ENCODE results near the gene DYSF. TPM values are rescaled to one million over a fixed set of nuclear protein-coding genes. Genes with fewer than 3 reads are reported as not detected.
A peak's percentile ranks its signal among the peaks of the same experiment; 100 is the strongest.

Gene DYSF
- total RNA-seq, 4 donors from 2014 or later, result 10.3 to 14.9 (median 14.4) TPM

- peaks cover 0 to 5% of the 10 kb centered on the region in 2 donors for H3K4me1 ChIP-seq
- peak; percentile 72 to 78 for DNase-seq
- no peaks in the 10 kb centered on the region for H3K27me3 ChIP-seq
- no peak overlapping the region for H3K27ac ChIP-seq
- no peak overlapping the region for H3K4me3 ChIP-seq (replicated peaks in 1 of 3)
- WGBS, 2 donors, result 13% methylated on average over 6 of the region's 6 CpGs
- intact Hi-C loops (cut with DNase I), result loop anchor here (2.0 kb wide), 1 partner anchor 212 kb away; no protein-coding TSS in a partner anchor
- TF ChIP-seq CTCF (IDR thresholded peaks at IDR 0.05) (peak; percentile 81 to 92 (median 84)), POLR2A (IDR thresholded peaks at IDR 0.05) (no peak)
- H3K36me3 ChIP-seq, result no peaks in the 10 kb centered on the region
- H3K9me3 ChIP-seq, result no peaks in the 10 kb centered on the region
These were observed 56.9 kb downstream of the DYSF start for GRCh38 chr2:71510196-71510807.

GRCh38 chr2:71510938-71511337, 57.6 kb downstream of the DYSF start:
- Histone ChIP-seq H3K9me3 (no peaks in the 10 kb centered on the region), H3K4me1 (peaks cover 0 to 5% of the 10 kb centered on the region in 2 donors), H3K27ac (no peak overlapping the region), H3K36me3 (no peaks in the 10 kb centered on the region), H3K4me3 (replicated peaks in 1 of 3) (no peak overlapping the region), H3K27me3 (no peaks in the 10 kb centered on the region)
- intact Hi-C loops (cut with DNase I), result loop anchor here (2.0 kb wide), 1 partner anchor 212 kb away; no protein-coding TSS in a partner anchor
- TF ChIP-seq POLR2A (IDR thresholded peaks at IDR 0.05), result no peak
- TF ChIP-seq CTCF (IDR thresholded peaks at IDR 0.05), result no peak
- WGBS, 2 donors, result 77% methylated on average over 9 of the region's 9 CpGs
- no peak for DNase-seq

GRCh38 chr2:71511776-71512175, 58.4 kb downstream of the DYSF start:
- TF ChIP-seq CTCF (IDR thresholded peaks at IDR 0.05), result no peak
- TF ChIP-seq POLR2A (IDR thresholded peaks at IDR 0.05), result no peak
- intact Hi-C loops (cut with DNase I), result loop anchor here (2.0 kb wide), 1 partner anchor 213 kb away; no protein-coding TSS in a partner anchor
- Histone ChIP-seq H3K27me3 (no peaks in the 10 kb centered on the region), H3K27ac (no peak overlapping the region), H3K4me3 (replicated peaks in 1 of 3) (no peak overlapping the region), H3K4me1 (peaks cover 0 to 5% of the 10 kb centered on the region in 2 donors), H3K9me3 (no peaks in the 10 kb centered on the region), H3K36me3 (no peaks in the 10 kb centered on the region)
- DNase-seq, result no peak
- 58 to 61% methylated on average over 10 of the region's 10 CpGs for WGBS, 2 donors

GRCh38 chr2:71512386-71512785, 59.0 kb downstream of the DYSF start:
- Histone ChIP-seq H3K4me3 (replicated peaks in 1 of 3) (no peak overlapping the region), H3K4me1 (peaks cover 0 to 3% of the 10 kb centered on the region in 2 donors), H3K36me3 (no peaks in the 10 kb centered on the region), H3K9me3 (no peaks in the 10 kb centered on the region), H3K27ac (no peak overlapping the region), H3K27me3 (no peaks in the 10 kb centered on the region)
- WGBS, 2 donors, result 60 to 86% methylated on average over 4 of the region's 4 CpGs
- DNase-seq, result no peak
- TF ChIP-seq CTCF (IDR thresholded peaks at IDR 0.05) (no peak), POLR2A (IDR thresholded peaks at IDR 0.05) (no peak)
- intact Hi-C loops (cut with DNase I), result no loop called here

- TF ChIP-seq POLR2A (IDR thresholded peaks at IDR 0.05), result no peak
- no peak for TF ChIP-seq CTCF (IDR thresholded peaks at IDR 0.05)
- Histone ChIP-seq H3K27ac (no peak overlapping the region), H3K4me3 (replicated peaks in 1 of 3) (no peak overlapping the region), H3K36me3 (no peaks in the 10 kb centered on the region), H3K27me3 (no peaks in the 10 kb centered on the region), H3K9me3 (no peaks in the 10 kb centered on the region), H3K4me1 (peaks cover 0 to 3% of the 10 kb centered on the region in 2 donors)
- intact Hi-C loops (cut with DNase I), result no loop called here
- 40 to 55% methylated on average over 1 to 8 of the region's 11 CpGs for WGBS, 2 donors
- DNase-seq, result no peak
These were observed 59.7 kb downstream of the DYSF start for GRCh38 chr2:71513096-71513495.
